Hematopoietic multipotent progenitor cell treated with erythropoietin and hydrocortisone succinate and interleukin-3 and kit ligand, for 8 days (in vitro differentiated cells): Measurements from ENCODE around the gene TXNDC16.
"Not testable (repeated sequence)": the region's sequence is repeated elsewhere in the genome, so short reads cannot be mapped to it uniquely, and the experiment has no call there.

Source experiments
- DNase-seq: peaks from one replicate; pipeline ENCODE4 v3.0.0-alpha.2; 2015

TXNDC16 gene

GRCh38 chr14:52552063-52552988, at the start of gene TXNDC16, which contains the start of gene GPR137C:
TXNDC16 (minus strand) TSS chr14:52552505; CDS start chr14:52543557, 8,948 bp downstream.
GPR137C (plus strand) TSS chr14:52552836; CDS start chr14:52553148, 312 bp downstream.
- DNase-seq: peak; percentile 100

- DNase-seq: no peak
Measured at GRCh38 chr14:52599974-52600373, 47.7 kb upstream of the TXNDC16 start.

- DNase-seq: no peak
Measured at GRCh38 chr14:52598568-52598967, 46.3 kb upstream of the TXNDC16 start.

GRCh38 chr14:52596861-52597260, 44.6 kb upstream of the TXNDC16 start:
- no peak for DNase-seq

GRCh38 chr14:52596320-52596719, 44.0 kb upstream of the TXNDC16 start:
- DNase-seq: no peak

GRCh38 chr14:52590318-52590717, 38.0 kb upstream of the TXNDC16 start:
- DNase-seq: no peak

GRCh38 chr14:52589646-52590045, 37.3 kb upstream of the TXNDC16 start:
- no peak for DNase-seq

- no peak for DNase-seq
Measured at GRCh38 chr14:52583544-52583943, 31.2 kb upstream of the TXNDC16 start.

- no peak for DNase-seq
Measured at GRCh38 chr14:52575858-52576257, 23.6 kb upstream of the TXNDC16 start.

GRCh38 chr14:52568454-52568853, 16.1 kb upstream of the TXNDC16 start:
- not testable (repeated sequence) for DNase-seq

- no peak for DNase-seq
Measured at GRCh38 chr14:52563120-52563519, 10.8 kb upstream of the TXNDC16 start.

GRCh38 chr14:52558688-52559087, 6.4 kb upstream of the TXNDC16 start:
- DNase-seq: no peak

- peak; percentile 85 for DNase-seq
Measured at GRCh38 chr14:52553671-52554575, 1.6 kb upstream of the TXNDC16 start.

GRCh38 chr14:52553002-52553670, 831 bp upstream of the TXNDC16 start:
- peak; percentile 15 for DNase-seq

- DNase-seq: peak; percentile 65
Measured at GRCh38 chr14:52551696-52552062, 626 bp downstream of the TXNDC16 start.

GRCh38 chr14:52551205-52551604, 1.1 kb downstream of the TXNDC16 start:
- no peak for DNase-seq

GRCh38 chr14:52550661-52551060, 1.6 kb downstream of the TXNDC16 start:
- DNase-seq: no peak

GRCh38 chr14:52547526-52547925, 4.8 kb downstream of the TXNDC16 start:
- DNase-seq: peak; percentile 48

GRCh38 chr14:52547027-52547426, 5.3 kb downstream of the TXNDC16 start:
- no peak for DNase-seq

GRCh38 chr14:52546318-52546670, 6.0 kb downstream of the TXNDC16 start:
- DNase-seq: no peak

GRCh38 chr14:52545584-52546317, 6.6 kb downstream of the TXNDC16 start:
- DNase-seq: no peak

- DNase-seq: no peak
Measured at GRCh38 chr14:52538623-52539022, 13.7 kb downstream of the TXNDC16 start.
